ENCODE data around the gene CERS6.

DNA sequence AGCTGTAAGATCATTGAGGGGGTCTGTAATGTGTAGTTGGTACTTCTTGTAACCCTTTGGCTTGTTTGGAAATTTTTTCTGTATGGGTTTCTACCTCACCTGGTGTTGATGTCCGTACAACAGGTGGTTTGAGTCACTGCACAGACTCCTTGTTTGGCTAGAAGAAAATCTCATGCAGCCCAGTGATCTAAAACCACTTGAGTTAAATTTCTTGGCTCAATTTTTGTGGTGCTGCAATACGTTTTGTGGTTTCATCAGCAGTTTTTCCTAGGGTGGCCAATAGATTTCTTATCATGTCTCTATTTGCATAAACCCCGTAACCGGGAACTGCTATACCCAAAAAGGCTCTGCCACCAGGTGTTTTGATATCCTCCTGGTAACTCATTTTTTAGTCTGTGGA lies 43.4 kb downstream of the CERS6 start:
- TF ChIP-seq, protein P1, sequence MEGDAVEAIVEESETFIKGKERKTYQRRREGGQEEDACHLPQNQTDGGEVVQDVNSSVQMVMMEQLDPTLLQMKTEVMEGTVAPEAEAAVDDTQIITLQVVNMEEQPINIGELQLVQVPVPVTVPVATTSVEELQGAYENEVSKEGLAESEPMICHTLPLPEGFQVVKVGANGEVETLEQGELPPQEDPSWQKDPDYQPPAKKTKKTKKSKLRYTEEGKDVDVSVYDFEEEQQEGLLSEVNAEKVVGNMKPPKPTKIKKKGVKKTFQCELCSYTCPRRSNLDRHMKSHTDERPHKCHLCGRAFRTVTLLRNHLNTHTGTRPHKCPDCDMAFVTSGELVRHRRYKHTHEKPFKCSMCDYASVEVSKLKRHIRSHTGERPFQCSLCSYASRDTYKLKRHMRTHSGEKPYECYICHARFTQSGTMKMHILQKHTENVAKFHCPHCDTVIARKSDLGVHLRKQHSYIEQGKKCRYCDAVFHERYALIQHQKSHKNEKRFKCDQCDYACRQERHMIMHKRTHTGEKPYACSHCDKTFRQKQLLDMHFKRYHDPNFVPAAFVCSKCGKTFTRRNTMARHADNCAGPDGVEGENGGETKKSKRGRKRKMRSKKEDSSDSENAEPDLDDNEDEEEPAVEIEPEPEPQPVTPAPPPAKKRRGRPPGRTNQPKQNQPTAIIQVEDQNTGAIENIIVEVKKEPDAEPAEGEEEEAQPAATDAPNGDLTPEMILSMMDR (IDR thresholded peaks at IDR 0.05), result no peak
- no peak for TF ChIP-seq POLR2A (IDR thresholded peaks at IDR 0.05)

All from thyroid gland (tissue), 4 donors.